Esophagus squamous epithelium (tissue), 4 donors: ENCODE results near the gene CREBZF.

Experiments used
- POLR2A ChIP-seq, 4 donors: fragments of 450-650 bp; IDR thresholded peaks; one replicate each; pipeline ENCODE4 v1.6.1; 2017; ENCODE audit warnings: antibody characterized with exemption in 4 of 4, mild to moderate bottlenecking in 4 of 4, moderate library complexity in 3 of 4
- TF ChIP-seq, protein P1 (sequence below), 6 experiments: fragments of 450-650 bp in 4 of 6; fragments of 200-600 bp in 2 of 6; sonication (generic) in 2 of 6; IDR thresholded peaks; one replicate each; pipeline ENCODE4 v1.5.1; 2016 to 2019; ENCODE audit warnings: antibody characterized with exemption in 6 of 6, mild to moderate bottlenecking in 4 of 6, moderate library complexity in 4 of 6

GRCh38 chr11:85627332-85627997 lies 37.5 kb downstream of the CREBZF start, which contains the start of gene DLG2:
- TF ChIP-seq, protein P1, sequence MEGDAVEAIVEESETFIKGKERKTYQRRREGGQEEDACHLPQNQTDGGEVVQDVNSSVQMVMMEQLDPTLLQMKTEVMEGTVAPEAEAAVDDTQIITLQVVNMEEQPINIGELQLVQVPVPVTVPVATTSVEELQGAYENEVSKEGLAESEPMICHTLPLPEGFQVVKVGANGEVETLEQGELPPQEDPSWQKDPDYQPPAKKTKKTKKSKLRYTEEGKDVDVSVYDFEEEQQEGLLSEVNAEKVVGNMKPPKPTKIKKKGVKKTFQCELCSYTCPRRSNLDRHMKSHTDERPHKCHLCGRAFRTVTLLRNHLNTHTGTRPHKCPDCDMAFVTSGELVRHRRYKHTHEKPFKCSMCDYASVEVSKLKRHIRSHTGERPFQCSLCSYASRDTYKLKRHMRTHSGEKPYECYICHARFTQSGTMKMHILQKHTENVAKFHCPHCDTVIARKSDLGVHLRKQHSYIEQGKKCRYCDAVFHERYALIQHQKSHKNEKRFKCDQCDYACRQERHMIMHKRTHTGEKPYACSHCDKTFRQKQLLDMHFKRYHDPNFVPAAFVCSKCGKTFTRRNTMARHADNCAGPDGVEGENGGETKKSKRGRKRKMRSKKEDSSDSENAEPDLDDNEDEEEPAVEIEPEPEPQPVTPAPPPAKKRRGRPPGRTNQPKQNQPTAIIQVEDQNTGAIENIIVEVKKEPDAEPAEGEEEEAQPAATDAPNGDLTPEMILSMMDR (IDR thresholded peaks at IDR 0.05), result no peak
- no peak for TF ChIP-seq POLR2A (IDR thresholded peaks at IDR 0.05)
